Endothelial cell of umbilical vein (primary cell): Measurements from ENCODE around the gene SUSD2. TPM values are rescaled to one million over a fixed set of nuclear protein-coding genes. Genes with fewer than 3 reads are reported as not detected.

Source experiments
- BruUV-seq: library from RNA; stranded (reverse); fragments of 400-500 nt; replicated peaks from 2 replicates; lab custom pipeline; 2021; lab: Mats Ljungman, UMichigan
- CTCF ChIA-PET: fragments of 300-600, 350-600 bp; sonication (Branson Sonifier 250); formaldehyde crosslinking; loops from one replicate; lab custom pipeline; 2021; ENCODE audit warnings: antibody characterized with exemption, inconsistent platforms; lab: Charles Lee
- POLR2A ChIA-PET: fragments of 300-600, 350-600 bp; sonication (Branson Sonifier 250); formaldehyde crosslinking; loops from one replicate; lab custom pipeline; 2021; ENCODE audit warnings: antibody characterized with exemption, inconsistent platforms; lab: Charles Lee
- DNase-seq: peaks from one replicate; pipeline ENCODE4 v3.0.0-alpha.2; 2011; ENCODE audit warnings: low read depth, low spot score
- FAIRE-seq: peaks from 2 replicates; lab custom pipeline; 2011; peaks lifted over from hg19 to GRCh38; lab: Jason Lieb, UNC
- H2AFZ ChIP-seq: 2 replicates; pipeline ENCODE4 v1.6.0; 2012; ENCODE audit warnings: low read depth, low read length, control low read depth, inconsistent platforms
- H3K27ac ChIP-seq: 2 replicates; pipeline ENCODE4 v1.5.1; 2011; ENCODE audit warnings: low read depth, mild to moderate bottlenecking, control low read depth, low read length, moderate library complexity; ENCODE audit not compliant: insufficient read depth
- H3K27me3 ChIP-seq, 2 experiments: 2 replicates each; pipeline versions ENCODE4 v1.6.0 to v1.6.1; 2011; ENCODE audit warnings: low read length in 2 of 2, mixed read lengths in 1 of 2; ENCODE audit not compliant: control insufficient read depth in 2 of 2, insufficient read depth in 2 of 2
- H3K36me3 ChIP-seq, 2 experiments: 2 replicates in 1 of 2; 3 replicates in 1 of 2; pipeline ENCODE4 v1.5.1; 2011; ENCODE audit warnings: low read length in 2 of 2, mild to moderate bottlenecking in 1 of 2, moderate library complexity in 1 of 2; ENCODE audit not compliant: control insufficient read depth in 2 of 2, insufficient read depth in 2 of 2; ENCODE audit errors: extremely low read depth in 1 of 2
- H3K4me1 ChIP-seq: 3 replicates; pipeline ENCODE4 v1.5.1; 2011; ENCODE audit warnings: mild to moderate bottlenecking, low read length; ENCODE audit not compliant: control insufficient read depth, insufficient read depth; ENCODE audit errors: extremely low read depth
- H3K4me2 ChIP-seq: 2 replicates; pipeline ENCODE4 v1.6.1; 2011; ENCODE audit warnings: low read length, control low read depth, mixed read lengths; ENCODE audit not compliant: insufficient read depth
- H3K4me3 ChIP-seq, 3 experiments: fragments of 200-600 bp in 1 of 3; sonication (generic), shearing (Covaris generic) in 1 of 3; replicated peaks in 1 of 3; 2 replicates each; pipeline ENCODE4 v1.5.1; 2011 to 2016; ENCODE audit warnings: control low read depth in 3 of 3, low read length in 3 of 3, mild to moderate bottlenecking in 2 of 3, inconsistent platforms in 1 of 3, low read depth in 1 of 3, moderate library complexity in 1 of 3; ENCODE audit not compliant: insufficient read depth in 1 of 3
- H3K79me2 ChIP-seq: 2 replicates; pipeline ENCODE4 v1.6.0; 2012; ENCODE audit warnings: low read length, inconsistent platforms; ENCODE audit not compliant: control insufficient read depth, insufficient read depth
- H3K9ac ChIP-seq: replicated peaks from 2 replicates; pipeline ENCODE3; 2011; ENCODE audit warnings: low read length, control low read depth; ENCODE audit not compliant: insufficient read depth; ENCODE audit errors: extremely low read depth
- H3K9me1 ChIP-seq: replicated peaks from 3 replicates; pipeline ENCODE4 v1.6.0; 2011; ENCODE audit warnings: mild to moderate bottlenecking, low read length; ENCODE audit not compliant: control insufficient read depth, insufficient read depth; ENCODE audit errors: extremely low read depth
- H3K9me3 ChIP-seq: replicated peaks from 2 replicates; pipeline ENCODE4 v1.5.1; 2012; ENCODE audit warnings: low read length, inconsistent platforms; ENCODE audit not compliant: control insufficient read depth, insufficient read depth
- H4K20me1 ChIP-seq: replicated peaks from 2 replicates; pipeline ENCODE3; 2011; ENCODE audit warnings: mild to moderate bottlenecking, low read length; ENCODE audit not compliant: control insufficient read depth, insufficient read depth; ENCODE audit errors: extremely low read depth
- CTCF ChIP-seq, 2 donors: IDR thresholded peaks; 1 replicate in 1 of 2; 2 replicates in 1 of 2; pipeline ENCODE4 v1.5.1; 2011; ENCODE audit warnings: low read length in 2 of 2, mild to moderate bottlenecking in 2 of 2, moderate library complexity in 2 of 2, control low read depth in 1 of 2, inconsistent platforms in 1 of 2, low read depth in 1 of 2; ENCODE audit not compliant: insufficient read depth in 1 of 2; ENCODE audit errors: extremely low read depth in 1 of 2
- EZH2 ChIP-seq: IDR thresholded peaks from 2 replicates; pipeline ENCODE4 v1.6.1; 2012; ENCODE audit warnings: borderline replicate concordance, low read depth, mild to moderate bottlenecking, moderate library complexity, low read length, inconsistent platforms; ENCODE audit not compliant: severe bottlenecking
- FOS ChIP-seq: IDR thresholded peaks from 2 replicates; pipeline ENCODE4 v1.6.1; 2011; ENCODE audit warnings: mild to moderate bottlenecking, low read length, moderate library complexity, borderline replicate concordance; ENCODE audit not compliant: insufficient read depth
- GATA2 ChIP-seq: IDR thresholded peaks from 2 replicates; pipeline ENCODE4 v1.7.0; 2011; ENCODE audit warnings: low read depth, mild to moderate bottlenecking, moderate library complexity, mixed read lengths, low read length; ENCODE audit not compliant: insufficient read length, insufficient read depth
- JUN ChIP-seq: IDR thresholded peaks from 2 replicates; pipeline ENCODE4 v1.6.1; 2011; ENCODE audit warnings: borderline replicate concordance, low read depth; ENCODE audit not compliant: insufficient read length, insufficient read depth
- MAX ChIP-seq: IDR thresholded peaks from 2 replicates; pipeline ENCODE4 v1.6.1; 2011; ENCODE audit not compliant: insufficient read depth, insufficient read length
- MYC ChIP-seq: IDR thresholded peaks from one replicate; pipeline ENCODE4 v1.6.1; 2011; ENCODE audit warnings: mild to moderate bottlenecking, low read depth, low read length
- POLR2A ChIP-seq: IDR thresholded peaks from 2 replicates; pipeline ENCODE4 v1.6.1; 2012; ENCODE audit warnings: low read depth, mild to moderate bottlenecking, control low read depth, low read length
- POLR2AphosphoS5 ChIP-seq: IDR thresholded peaks from 2 replicates; pipeline ENCODE4 v1.6.1; 2012; ENCODE audit warnings: low read depth, mild to moderate bottlenecking, control low read depth, low read length, moderate library complexity; ENCODE audit not compliant: insufficient read depth
- dilution Hi-C: fragments of 300-500 bp; cut with MboI; formaldehyde crosslinking; loops from one replicate; pipeline ENCODE4 v1.15.0; 2019; ENCODE audit warnings: low sequenced_read_pairs; ENCODE audit not compliant: extremely low pct_ligation_motif_present
- intact Hi-C: fragments of 100-400 bp; cut with micrococcal nuclease; formaldehyde crosslinking; loops from one replicate; pipeline ENCODE4 v1.10.0; 2022
- polyA plus RNA-seq, 4 experiments: library from polyadenylated mRNA; depleted of rRNA in 3 of 4; stranded (reverse) in 3 of 4; unstranded in 1 of 4; fragments of >200 nt; gene quantifications; 2 replicates each; pipeline versions ENCODE4 v1.2.1 to v1.2.3, GENCODE V29; 2011 to 2012; ENCODE audit warnings: missing spikeins in 1 of 4
- total RNA-seq: library from RNA; stranded (reverse); gene quantifications from 2 replicates; pipeline ENCODE4 v1.2.3, GENCODE V29; 2021

SUSD2 gene
- total and polyA plus RNA-seq, 2 donors (not counting 3 experiments of a cell fraction or from before 2014, with no cell fraction given), result 0.26 to 0.27 TPM

DNA sequence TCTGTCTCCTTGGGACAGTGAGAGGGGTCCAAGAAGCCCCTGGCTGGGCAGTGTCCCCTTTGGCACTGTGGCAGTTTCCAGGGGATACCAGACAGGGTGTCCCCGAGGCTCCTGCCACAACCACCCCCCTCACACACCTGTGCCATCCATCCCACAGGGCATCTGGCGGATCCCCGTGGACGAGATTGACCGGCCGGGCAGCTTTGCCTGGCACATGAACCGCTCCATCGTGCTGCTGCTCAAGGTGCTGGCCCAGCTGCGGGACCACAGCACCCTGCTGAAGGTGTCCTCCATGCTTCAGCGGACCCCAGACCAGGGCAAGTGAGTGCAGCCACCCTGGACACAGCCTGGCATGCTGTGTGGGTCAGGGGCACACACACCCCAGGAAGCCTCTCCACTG, 17.0 kb upstream of the SUSD2 start:
- intact Hi-C loops, result no loop called here

More for the DNA sequence above, 17.0 kb upstream of the SUSD2 start:
- dilution Hi-C loops, result no loop called here
- Histone ChIP-seq H3K27me3 (no peaks in the 10 kb centered on the region), H3K36me3 (peaks cover 9 to 22% of the 10 kb centered on the region in 2 experiments), H2AFZ (no peak overlapping the region), H3K9me3 (no peaks in the 10 kb centered on the region), H3K4me3 (no peak overlapping the region), H3K4me2 (no peak overlapping the region), H4K20me1 (no peaks in the 10 kb centered on the region), H3K79me2 (no peaks in the 10 kb centered on the region), H3K9me1 (no peaks in the 10 kb centered on the region), H3K27ac (no peak overlapping the region), H3K4me1 (no peaks in the 10 kb centered on the region), H3K9ac (no peak overlapping the region)
- ChIA-PET POLR2A (no interaction called here), CTCF (interaction anchor here (3.5 kb wide), 1 partner anchor 8 kb away, joined by 19 read pairs; no protein-coding TSS in a partner anchor)
- FAIRE-seq (no peak), DNase-seq (no peak)
- no TSS peak for BruUV-seq
- TF ChIP-seq MAX, result no peak
- TF ChIP-seq POLR2AphosphoS5, result no peak
- no peak for TF ChIP-seq EZH2
- TF ChIP-seq CTCF (IDR thresholded peaks at IDR 0.05; ENCODE audit: extremely low read depth in 1 of 2, insufficient read depth in 1 of 2, low read depth in 1 of 2, low read length in 2 of 2), result no peak
- TF ChIP-seq POLR2A, result no peak
- TF ChIP-seq FOS, result no peak
- TF ChIP-seq GATA2, result no peak
- no peak for TF ChIP-seq MYC
- no peak for TF ChIP-seq JUN
